Endothelial cell (in vitro differentiated cells): ENCODE measurements around the gene EPHB4. TPM values are rescaled to one million over a fixed set of nuclear protein-coding genes. Genes with fewer than 3 reads are reported as not detected.
A peak's percentile ranks its signal among the peaks of the same experiment; 100 is the strongest.

ENCODE experiments used
- DNase-seq: peaks from one replicate; pipeline ENCODE4 v3.0.0; 2021; ENCODE audit warnings: low spot score
- H3K27ac Mint-ChIP-seq: one replicate; pipeline ENCODE4 v1.8.0; 2021; ENCODE audit warnings: mixed read lengths, inconsistent platforms; ENCODE audit not compliant: unreplicated experiment
- H3K27me3 Mint-ChIP-seq: one replicate; pipeline ENCODE4 v1.8.0; 2021; ENCODE audit warnings: mild to moderate bottlenecking, moderate library complexity, mixed read lengths, inconsistent platforms; ENCODE audit not compliant: unreplicated experiment
- H3K36me3 Mint-ChIP-seq: one replicate; pipeline ENCODE4 v1.8.0; 2021; ENCODE audit warnings: mild to moderate bottlenecking, low read depth, mixed read lengths, inconsistent platforms; ENCODE audit not compliant: unreplicated experiment
- H3K4me1 Mint-ChIP-seq: one replicate; pipeline ENCODE4 v1.8.0; 2021; ENCODE audit warnings: mild to moderate bottlenecking, mixed read lengths, inconsistent platforms; ENCODE audit not compliant: unreplicated experiment
- H3K4me3 Mint-ChIP-seq: one replicate; pipeline ENCODE4 v1.8.0; 2021; ENCODE audit warnings: mild to moderate bottlenecking, mixed read lengths, inconsistent platforms; ENCODE audit not compliant: unreplicated experiment
- H3K9me3 Mint-ChIP-seq: one replicate; pipeline ENCODE4 v1.8.0; 2021; ENCODE audit warnings: mixed read lengths, inconsistent platforms; ENCODE audit not compliant: unreplicated experiment
- total RNA-seq: library from RNA; stranded (reverse); fragmentation: NEBNext Ultra II Directional; extraction: Animal tissue kit (Norgen Biotek cat#: 25700); gene quantifications from one replicate; pipeline ENCODE4 v1.2.1, GENCODE V29; 2021; ENCODE audit not compliant: unreplicated experiment
- TF ChIP-seq, protein P1 (sequence below): fragments of 200-600 bp; sonication (generic); IDR thresholded peaks from one replicate; pipeline ENCODE4 v1.5.0; 2021; ENCODE audit warnings: antibody characterized with exemption; ENCODE audit not compliant: unreplicated experiment

Gene EPHB4
- total RNA-seq, 1 donor from 2014 or later: 288 TPM

- no peaks in the 10 kb centered on the region for H3K9me3 Mint-ChIP-seq
- TF ChIP-seq, protein P1, sequence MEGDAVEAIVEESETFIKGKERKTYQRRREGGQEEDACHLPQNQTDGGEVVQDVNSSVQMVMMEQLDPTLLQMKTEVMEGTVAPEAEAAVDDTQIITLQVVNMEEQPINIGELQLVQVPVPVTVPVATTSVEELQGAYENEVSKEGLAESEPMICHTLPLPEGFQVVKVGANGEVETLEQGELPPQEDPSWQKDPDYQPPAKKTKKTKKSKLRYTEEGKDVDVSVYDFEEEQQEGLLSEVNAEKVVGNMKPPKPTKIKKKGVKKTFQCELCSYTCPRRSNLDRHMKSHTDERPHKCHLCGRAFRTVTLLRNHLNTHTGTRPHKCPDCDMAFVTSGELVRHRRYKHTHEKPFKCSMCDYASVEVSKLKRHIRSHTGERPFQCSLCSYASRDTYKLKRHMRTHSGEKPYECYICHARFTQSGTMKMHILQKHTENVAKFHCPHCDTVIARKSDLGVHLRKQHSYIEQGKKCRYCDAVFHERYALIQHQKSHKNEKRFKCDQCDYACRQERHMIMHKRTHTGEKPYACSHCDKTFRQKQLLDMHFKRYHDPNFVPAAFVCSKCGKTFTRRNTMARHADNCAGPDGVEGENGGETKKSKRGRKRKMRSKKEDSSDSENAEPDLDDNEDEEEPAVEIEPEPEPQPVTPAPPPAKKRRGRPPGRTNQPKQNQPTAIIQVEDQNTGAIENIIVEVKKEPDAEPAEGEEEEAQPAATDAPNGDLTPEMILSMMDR: no peak
- DNase-seq: no peak
- no peak overlapping the region for H3K4me3 Mint-ChIP-seq
- H3K27ac Mint-ChIP-seq: no peak overlapping the region
- peaks cover 23% of the 10 kb centered on the region for H3K4me1 Mint-ChIP-seq
- H3K27me3 Mint-ChIP-seq: peaks cover 9% of the 10 kb centered on the region
- H3K36me3 Mint-ChIP-seq: peaks cover 1% of the 10 kb centered on the region
Observed at GRCh38 chr7:100839361-100839760, 12.0 kb upstream of the EPHB4 start.

DNA sequence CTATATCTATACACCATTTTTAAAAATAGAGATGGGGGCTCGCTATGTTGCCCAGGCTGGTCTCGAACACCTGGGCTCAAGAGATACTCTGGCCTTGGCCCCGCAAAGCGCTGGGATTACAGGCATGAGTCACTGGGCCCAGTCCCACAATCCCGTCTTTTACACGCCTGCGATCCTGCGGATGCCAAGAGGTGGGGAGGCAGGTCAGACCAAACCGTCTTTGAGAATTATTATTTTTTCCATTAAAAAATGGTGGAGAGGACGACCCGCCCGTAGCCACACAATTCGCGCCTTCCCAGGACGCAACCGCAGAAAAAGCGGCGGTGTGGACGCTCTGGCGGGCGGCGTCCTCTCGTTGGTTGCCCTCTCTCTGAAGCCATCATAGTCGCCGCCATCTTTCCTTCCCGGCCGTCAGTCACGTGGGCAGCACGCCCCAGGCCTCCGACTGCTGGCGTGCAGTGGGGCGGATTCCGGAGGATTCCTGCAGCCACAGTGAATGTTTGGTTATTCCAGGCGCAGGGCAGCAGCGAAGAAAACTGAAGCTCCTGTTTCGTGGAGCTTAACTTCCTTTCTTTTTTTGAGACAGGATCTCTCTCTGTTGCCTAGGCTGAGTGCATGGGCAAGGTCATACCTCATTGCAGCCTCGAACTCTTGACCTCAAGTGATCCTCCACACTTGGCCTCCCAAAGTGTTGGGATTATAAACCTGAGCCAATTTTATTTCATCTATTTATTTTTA is 9.9 kb upstream of the EPHB4 start:
- Mint-ChIP-seq H3K4me3 (peak overlapping the region; percentile 85), H3K36me3 (peaks cover 6% of the 10 kb centered on the region)

GRCh38 chr7:100836812-100837098 is 9.4 kb upstream of the EPHB4 start:
- peaks cover 11% of the 10 kb centered on the region for H3K27me3 Mint-ChIP-seq
- peak overlapping the region; percentile 85 for H3K4me3 Mint-ChIP-seq
- TF ChIP-seq, protein P1: no peak
- H3K27ac Mint-ChIP-seq: peak overlapping the region; percentile 99
- H3K36me3 Mint-ChIP-seq: peaks cover 6% of the 10 kb centered on the region
- peaks cover 28% of the 10 kb centered on the region for H3K4me1 Mint-ChIP-seq
- no peaks in the 10 kb centered on the region for H3K9me3 Mint-ChIP-seq
- DNase-seq: peak; percentile 19

More for the DNA sequence above, 9.9 kb upstream of the EPHB4 start:
- Mint-ChIP-seq H3K27me3 (peaks cover 11% of the 10 kb centered on the region), H3K9me3 (no peaks in the 10 kb centered on the region), H3K4me1 (peaks cover 28% of the 10 kb centered on the region), H3K27ac (peak overlapping the region; percentile 99)
- peak; percentile 87 for DNase-seq
- TF ChIP-seq, protein P1: no peak

- Mint-ChIP-seq H3K27me3 (peaks cover 11% of the 10 kb centered on the region), H3K27ac (peak overlapping the region; percentile 99), H3K4me3 (peak overlapping the region; percentile 82), H3K4me1 (peaks cover 31% of the 10 kb centered on the region), H3K9me3 (no peaks in the 10 kb centered on the region), H3K36me3 (peaks cover 6% of the 10 kb centered on the region)
- TF ChIP-seq, protein P1: no peak
- peak; percentile 72 for DNase-seq
Observed at GRCh38 chr7:100835903-100836811, 8.8 kb upstream of the EPHB4 start.

DNA sequence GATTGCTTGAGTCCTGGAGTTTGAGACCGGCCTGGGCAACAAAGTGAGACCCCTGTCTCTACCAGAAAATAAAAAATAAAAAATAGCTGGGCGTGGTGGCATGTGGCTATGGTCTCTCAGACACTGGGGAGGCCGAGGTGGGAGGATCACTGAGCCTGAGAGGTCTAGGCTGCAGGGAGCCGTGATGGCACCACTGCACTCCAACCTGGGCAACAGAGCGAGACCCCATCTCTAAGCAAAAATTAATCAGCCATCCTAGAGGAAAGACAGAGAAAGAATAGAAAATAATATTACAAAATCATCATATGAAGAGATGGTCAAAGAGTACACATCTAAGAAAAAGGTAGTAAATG is 4.9 kb upstream of the EPHB4 start:
- H3K4me3 Mint-ChIP-seq: no peak overlapping the region
- no peak for DNase-seq
- H3K4me1 Mint-ChIP-seq: peaks cover 31% of the 10 kb centered on the region
- H3K9me3 Mint-ChIP-seq: no peaks in the 10 kb centered on the region
- no peak overlapping the region for H3K27ac Mint-ChIP-seq
- peaks cover 16% of the 10 kb centered on the region for H3K27me3 Mint-ChIP-seq
- H3K36me3 Mint-ChIP-seq: peaks cover 9% of the 10 kb centered on the region
- TF ChIP-seq, protein P1: no peak
